ENCODE data around the gene TMPRSS11B. TPM values are rescaled to one million over a fixed set of nuclear protein-coding genes. Genes with fewer than 3 reads are reported as not detected.

Gene TMPRSS11B, protein sequence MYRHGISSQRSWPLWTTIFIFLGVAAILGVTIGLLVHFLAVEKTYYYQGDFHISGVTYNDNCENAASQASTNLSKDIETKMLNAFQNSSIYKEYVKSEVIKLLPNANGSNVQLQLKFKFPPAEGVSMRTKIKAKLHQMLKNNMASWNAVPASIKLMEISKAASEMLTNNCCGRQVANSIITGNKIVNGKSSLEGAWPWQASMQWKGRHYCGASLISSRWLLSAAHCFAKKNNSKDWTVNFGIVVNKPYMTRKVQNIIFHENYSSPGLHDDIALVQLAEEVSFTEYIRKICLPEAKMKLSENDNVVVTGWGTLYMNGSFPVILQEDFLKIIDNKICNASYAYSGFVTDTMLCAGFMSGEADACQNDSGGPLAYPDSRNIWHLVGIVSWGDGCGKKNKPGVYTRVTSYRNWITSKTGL
- total RNA-seq = 100 to 1,000 TPM in 3 of 4 donors, 10 to 100 TPM in 1; 60.0 to 365 (median 290) TPM

DNA sequence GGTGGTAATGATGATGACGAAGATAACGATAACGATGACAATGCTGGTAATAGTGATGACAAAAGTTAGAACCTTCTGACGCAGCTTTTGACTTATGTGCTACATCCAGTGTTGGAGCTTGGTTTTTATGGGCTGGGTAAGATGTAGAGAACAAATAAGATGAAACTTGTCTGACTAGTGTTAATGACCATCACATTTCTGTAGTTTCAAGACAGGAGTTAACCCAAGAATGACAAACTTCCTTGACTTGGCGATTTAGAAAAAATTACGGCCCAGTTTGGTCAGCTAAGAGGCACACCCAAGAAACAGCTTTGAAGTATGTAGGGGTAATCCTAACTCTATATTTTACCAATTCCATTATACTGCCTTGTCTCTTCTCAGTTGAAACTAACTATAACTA is at the start of gene TMPRSS11B:
TSS of gene TMPRSS11B (minus strand) at position 101 of the 400 bp plus-strand sequence. CDS start 136 bp downstream, outside the sequence.
- WGBS, 2 donors = 92 to 95% methylated on average over 6 of the region's 6 CpGs
- TF ChIP-seq, protein P1, sequence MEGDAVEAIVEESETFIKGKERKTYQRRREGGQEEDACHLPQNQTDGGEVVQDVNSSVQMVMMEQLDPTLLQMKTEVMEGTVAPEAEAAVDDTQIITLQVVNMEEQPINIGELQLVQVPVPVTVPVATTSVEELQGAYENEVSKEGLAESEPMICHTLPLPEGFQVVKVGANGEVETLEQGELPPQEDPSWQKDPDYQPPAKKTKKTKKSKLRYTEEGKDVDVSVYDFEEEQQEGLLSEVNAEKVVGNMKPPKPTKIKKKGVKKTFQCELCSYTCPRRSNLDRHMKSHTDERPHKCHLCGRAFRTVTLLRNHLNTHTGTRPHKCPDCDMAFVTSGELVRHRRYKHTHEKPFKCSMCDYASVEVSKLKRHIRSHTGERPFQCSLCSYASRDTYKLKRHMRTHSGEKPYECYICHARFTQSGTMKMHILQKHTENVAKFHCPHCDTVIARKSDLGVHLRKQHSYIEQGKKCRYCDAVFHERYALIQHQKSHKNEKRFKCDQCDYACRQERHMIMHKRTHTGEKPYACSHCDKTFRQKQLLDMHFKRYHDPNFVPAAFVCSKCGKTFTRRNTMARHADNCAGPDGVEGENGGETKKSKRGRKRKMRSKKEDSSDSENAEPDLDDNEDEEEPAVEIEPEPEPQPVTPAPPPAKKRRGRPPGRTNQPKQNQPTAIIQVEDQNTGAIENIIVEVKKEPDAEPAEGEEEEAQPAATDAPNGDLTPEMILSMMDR (IDR thresholded peaks at IDR 0.05) = no peak
- TF ChIP-seq POLR2A (IDR thresholded peaks at IDR 0.05) = no peak
- intact Hi-C loops (cut with DNase I) = no loop called here
- H3K27ac ChIP-seq = peak within 1 kb of the TSS in 3 of 4 donors; percentile 29 to 70 (median 59)
- peaks cover 0 to 33% (median 3%) of the 10 kb centered on the region in 3 donors for H3K4me1 ChIP-seq
- no peaks in the 10 kb centered on the region for H3K36me3 ChIP-seq
- no peaks in the 10 kb centered on the region for H3K27me3 ChIP-seq
- H3K4me3 ChIP-seq = peak within 1 kb of the TSS in 2 of 4 donors; percentile 0 to 17
- no peaks in the 10 kb centered on the region for H3K9me3 ChIP-seq
- no peak for DNase-seq

DNA sequence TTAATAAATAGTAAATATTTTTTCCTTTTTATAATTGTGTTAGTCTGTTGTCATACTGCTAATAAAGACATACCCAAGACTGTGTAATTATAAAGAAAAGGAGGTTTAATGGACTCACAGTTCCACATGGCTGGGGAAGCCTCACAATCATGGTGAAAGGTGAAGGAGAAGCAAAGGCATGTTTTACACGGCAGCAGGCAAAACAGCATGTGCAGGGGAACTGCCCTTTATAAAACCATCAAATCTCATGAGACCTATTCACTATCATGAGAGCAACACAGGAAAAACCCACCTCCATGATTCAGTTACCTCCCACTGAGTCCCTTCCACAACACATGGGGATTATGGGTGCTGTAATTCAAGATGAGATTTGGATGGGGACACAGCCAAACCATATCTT is 45.8 kb upstream of the TMPRSS11B start:
- DNase-seq = no peak
- intact Hi-C loops (cut with DNase I) = no loop called here
- peaks cover 0 to 9% (median 0%) of the 10 kb centered on the region in 3 donors for H3K9me3 ChIP-seq
- H3K4me3 ChIP-seq = no peak overlapping the region
- H3K27ac ChIP-seq = no peak overlapping the region
- H3K4me1 ChIP-seq = no peaks in the 10 kb centered on the region
- no peaks in the 10 kb centered on the region for H3K27me3 ChIP-seq
- TF ChIP-seq, protein P1 (IDR thresholded peaks at IDR 0.05) = no peak
- TF ChIP-seq POLR2A (IDR thresholded peaks at IDR 0.05) = no peak
- 86 to 94% methylated on average over 1 of the region's 1 CpG for WGBS, 2 donors
- H3K36me3 ChIP-seq = no peaks in the 10 kb centered on the region

DNA sequence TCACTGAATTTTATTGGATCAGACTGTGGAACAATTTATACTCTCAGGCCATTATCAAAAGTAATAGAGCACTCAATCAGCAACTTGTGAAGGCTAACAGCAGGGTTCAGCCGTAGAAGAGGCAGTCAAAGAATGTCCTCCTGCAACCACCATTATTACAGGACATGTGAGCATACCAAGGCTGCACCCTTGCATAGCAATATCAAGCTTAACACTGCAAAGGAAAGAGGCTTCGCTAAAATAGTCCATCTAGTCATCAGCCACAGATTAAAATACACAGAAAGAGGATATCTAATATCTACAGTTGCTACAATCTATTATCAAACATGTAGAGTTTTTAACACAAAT is 42.9 kb upstream of the TMPRSS11B start:
- Histone ChIP-seq H3K27me3 (no peaks in the 10 kb centered on the region), H3K4me3 (no peak overlapping the region), H3K4me1 (peaks cover 0 to 3% (median 0%) of the 10 kb centered on the region in 3 donors), H3K36me3 (no peaks in the 10 kb centered on the region), H3K27ac (no peak overlapping the region), H3K9me3 (peaks cover 0 to 9% (median 0%) of the 10 kb centered on the region in 3 donors)
- 64 to 75% methylated on average over 2 of the region's 2 CpGs for WGBS, 2 donors
- TF ChIP-seq, protein P1 (IDR thresholded peaks at IDR 0.05) = no peak
- no peak for TF ChIP-seq POLR2A (IDR thresholded peaks at IDR 0.05)
- intact Hi-C loops (cut with DNase I) = no loop called here
- no peak for DNase-seq

DNA sequence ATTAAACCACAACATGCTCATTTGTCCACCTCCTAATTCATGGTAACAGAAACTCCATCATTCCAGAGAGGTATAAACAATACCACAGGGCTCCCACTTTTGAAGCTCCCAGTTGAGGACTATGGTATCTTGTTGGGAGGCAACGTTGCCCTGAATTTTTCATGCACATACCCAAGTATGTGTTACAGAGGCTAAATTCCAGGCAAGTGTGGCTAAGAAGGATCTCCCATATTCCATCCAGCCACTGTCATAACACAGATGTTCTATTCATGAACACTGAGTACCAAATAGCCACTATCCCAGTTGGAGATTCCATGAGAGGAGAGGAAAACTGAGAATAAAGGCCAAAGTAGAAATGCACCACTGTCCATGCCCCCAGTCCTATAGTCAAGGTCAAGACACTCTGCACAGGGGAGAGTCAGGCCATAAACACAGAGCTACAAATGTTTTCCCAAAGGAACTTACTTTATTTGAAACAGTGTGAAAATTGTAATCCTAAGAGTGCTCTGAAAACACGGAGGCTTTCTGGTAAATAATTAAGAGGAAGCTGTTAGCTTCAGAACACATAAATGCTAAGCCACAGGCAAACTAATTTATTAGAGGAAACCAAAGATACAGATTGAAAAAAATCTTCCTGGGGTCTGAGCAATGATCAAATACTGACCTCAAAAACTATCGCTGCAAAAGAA is 42.4 kb upstream of the TMPRSS11B start:
- Histone ChIP-seq H3K27ac (no peak overlapping the region), H3K4me3 (no peak overlapping the region), H3K9me3 (peaks cover 0 to 9% (median 0%) of the 10 kb centered on the region in 3 donors), H3K36me3 (no peaks in the 10 kb centered on the region), H3K27me3 (no peaks in the 10 kb centered on the region), H3K4me1 (peaks cover 0 to 8% (median 0%) of the 10 kb centered on the region in 3 donors)
- DNase-seq = no peak
- 56 to 84% methylated on average over 3 of the region's 3 CpGs for WGBS, 2 donors
- intact Hi-C loops (cut with DNase I) = no loop called here
- TF ChIP-seq POLR2A (IDR thresholded peaks at IDR 0.05) = no peak
- TF ChIP-seq, protein P1 (IDR thresholded peaks at IDR 0.05) = no peak

DNA sequence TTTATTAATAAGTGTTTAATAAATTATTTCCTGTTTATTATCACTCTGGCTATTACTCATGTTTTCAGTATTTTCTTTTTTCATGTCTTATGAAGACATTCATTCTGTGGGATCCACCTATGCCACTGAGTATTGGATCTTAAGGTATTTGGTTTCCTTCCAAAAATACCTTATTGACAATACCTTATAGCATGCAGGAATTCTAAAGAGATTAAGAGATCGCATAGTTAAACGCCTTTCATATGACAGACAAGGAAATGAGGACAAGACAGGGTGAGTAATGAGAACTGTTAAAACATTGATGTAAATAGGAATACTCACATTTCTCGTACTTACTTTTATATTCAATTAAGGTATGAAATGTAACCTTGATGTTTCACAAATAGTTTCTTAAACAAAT is 38.2 kb upstream of the TMPRSS11B start:
- Histone ChIP-seq H3K9me3 (no peaks in the 10 kb centered on the region), H3K4me1 (peaks cover 0 to 18% (median 0%) of the 10 kb centered on the region in 3 donors), H3K36me3 (no peaks in the 10 kb centered on the region), H3K27ac (peak overlapping the region in 2 of 4 donors; percentile 34 to 51), H3K27me3 (no peaks in the 10 kb centered on the region), H3K4me3 (no peak overlapping the region)
- TF ChIP-seq, protein P1 (IDR thresholded peaks at IDR 0.05) = no peak
- TF ChIP-seq POLR2A (IDR thresholded peaks at IDR 0.05) = no peak
- DNase-seq = no peak
- 29 to 50% methylated on average over 3 of the region's 3 CpGs for WGBS, 2 donors
- intact Hi-C loops (cut with DNase I) = no loop called here
